WTC11 (cell line): Measurements from ENCODE around the gene RNF182. TPM values are rescaled to one million over a fixed set of nuclear protein-coding genes. Genes with fewer than 3 reads are reported as not detected.

Experiments
- ATAC-seq: fragments of 200-7000 bp; cut with Tn5 transposase; 2 replicates; pipeline ENCODE4 v1.10.0; 2021; ENCODE audit warnings: mild to moderate bottlenecking, moderate library complexity
- CTCF ChIA-PET: fragments of 300-600 bp; sonication (Branson Sonifier 250); formaldehyde crosslinking; loops from one replicate; lab custom pipeline; 2021; ENCODE audit warnings: antibody characterized with exemption; lab: Charles Lee
- POLR2A ChIA-PET: fragments of 350-600 bp; sonication (Branson Sonifier 250); formaldehyde crosslinking; loops from one replicate; lab custom pipeline; 2021; ENCODE audit warnings: antibody characterized with exemption; lab: Charles Lee
- DNase-seq: peaks from one replicate; pipeline ENCODE4 v3.0.0; 2021; ENCODE audit warnings: low spot score
- H3K27ac Mint-ChIP-seq: 2 replicates; pipeline ENCODE4 v1.8.0; 2021; ENCODE audit warnings: mixed read lengths
- H3K27me3 Mint-ChIP-seq: 2 replicates; pipeline ENCODE4 v1.8.0; 2021; ENCODE audit warnings: low read depth, mild to moderate bottlenecking, moderate library complexity, mixed read lengths
- H3K36me3 Mint-ChIP-seq: 2 replicates; pipeline ENCODE4 v1.8.0; 2021; ENCODE audit warnings: mixed read lengths
- H3K4me1 Mint-ChIP-seq: 2 replicates; pipeline ENCODE4 v1.8.0; 2022; ENCODE audit warnings: mixed read lengths
- H3K4me3 Mint-ChIP-seq: 2 replicates; pipeline ENCODE4 v1.8.0; 2021; ENCODE audit warnings: mild to moderate bottlenecking, moderate library complexity, mixed read lengths
- H3K9me3 Mint-ChIP-seq: 2 replicates; pipeline ENCODE4 v1.8.0; 2021; ENCODE audit warnings: mixed read lengths
- ESRRA ChIP-seq: sonication (generic); formaldehyde crosslinking; IDR thresholded peaks from 2 replicates; pipeline ENCODE4 v1.8.1; 2022; ENCODE audit warnings: mild to moderate bottlenecking, missing genetic modification reagents, borderline replicate concordance
- GRHL2 ChIP-seq: fragments of 250-450 bp; sonication (Bioruptor Pico); IDR thresholded peaks from 2 replicates; pipeline ENCODE4 v1.8.0; 2022; ENCODE audit warnings: mild to moderate bottlenecking, moderate library complexity; ENCODE audit not compliant: insufficient replicate concordance, severe bottlenecking
- HMGXB4 ChIP-seq: sonication (generic); formaldehyde crosslinking; IDR thresholded peaks from 2 replicates; pipeline ENCODE4 v1.8.1; 2023; ENCODE audit warnings: mild to moderate bottlenecking, moderate library complexity, missing genetic modification reagents
- JAZF1 ChIP-seq: fragments of 250-450 bp; sonication (Bioruptor Pico); IDR thresholded peaks from 2 replicates; pipeline ENCODE4 v1.9.0; 2021; ENCODE audit warnings: moderate library complexity, mild to moderate bottlenecking, inconsistent platforms
- JUN ChIP-seq: sonication (generic); formaldehyde crosslinking; IDR thresholded peaks from 2 replicates; pipeline ENCODE4 v1.8.0; 2023; ENCODE audit warnings: mild to moderate bottlenecking, missing genetic modification reagents
- KAT7 ChIP-seq: sonication (generic); formaldehyde crosslinking; IDR thresholded peaks from 2 replicates; pipeline ENCODE4 v1.8.1; 2023; ENCODE audit warnings: missing genetic modification reagents, mild to moderate bottlenecking, borderline replicate concordance
- MYBL2 ChIP-seq: sonication (generic); formaldehyde crosslinking; IDR thresholded peaks from 2 replicates; pipeline ENCODE4 v1.8.1; 2023; ENCODE audit warnings: mild to moderate bottlenecking, moderate library complexity, missing genetic modification reagents
- NFYB ChIP-seq: sonication (generic); formaldehyde crosslinking; conservative IDR thresholded peaks from 2 replicates; pipeline ENCODE4 v1.8.0; 2022; ENCODE audit warnings: low read depth, missing genetic modification reagents
- NR1H2 ChIP-seq: sonication (generic); formaldehyde crosslinking; IDR thresholded peaks from 2 replicates; pipeline ENCODE4 v1.9.0; 2021; ENCODE audit warnings: mild to moderate bottlenecking, moderate library complexity, missing genetic modification reagents
- PRDM15 ChIP-seq: sonication (generic); formaldehyde crosslinking; IDR thresholded peaks from 2 replicates; pipeline ENCODE4 v1.8.0; 2022; ENCODE audit warnings: missing genetic modification reagents
- PREB ChIP-seq: sonication (generic); formaldehyde crosslinking; IDR thresholded peaks from 2 replicates; pipeline ENCODE4 v1.8.1; 2022; ENCODE audit warnings: mild to moderate bottlenecking, missing genetic modification reagents, moderate library complexity, borderline replicate concordance
- PRRX2 ChIP-seq: fragments of 250-450 bp; sonication (Bioruptor Pico); IDR thresholded peaks from 2 replicates; pipeline ENCODE4 v1.8.0; 2021; ENCODE audit warnings: mild to moderate bottlenecking
- RELA ChIP-seq: sonication (generic); formaldehyde crosslinking; IDR thresholded peaks from 2 replicates; pipeline ENCODE4 v1.8.1; 2022; ENCODE audit warnings: missing genetic modification reagents, mild to moderate bottlenecking, borderline replicate concordance
- ZNF121 ChIP-seq: sonication (generic); formaldehyde crosslinking; IDR thresholded peaks from 2 replicates; pipeline ENCODE4 v1.8.0; 2023; ENCODE audit warnings: missing genetic modification reagents
- ZNF396 ChIP-seq: fragments of 250-450 bp; sonication (Bioruptor Pico); IDR thresholded peaks from 2 replicates; pipeline ENCODE4 v1.8.0; 2021; ENCODE audit warnings: mild to moderate bottlenecking, moderate library complexity, borderline replicate concordance
- ZNF423 ChIP-seq: fragments of 250-450 bp; sonication (Bioruptor Pico); IDR thresholded peaks from 2 replicates; pipeline ENCODE4 v2.1.2; 2022; ENCODE audit warnings: mild to moderate bottlenecking, moderate library complexity
- ZNF671 ChIP-seq: fragments of 250-450 bp; sonication (Bioruptor Pico); IDR thresholded peaks from 2 replicates; pipeline ENCODE4 v1.8.0; 2021; ENCODE audit warnings: mild to moderate bottlenecking
- total RNA-seq: library from RNA; stranded (reverse); gene quantifications from 3 replicates; pipeline ENCODE4 v1.2.3, GENCODE V29; 2021
- TF ChIP-seq, protein P1 (sequence below): sonication (generic); formaldehyde crosslinking; IDR thresholded peaks from 2 replicates; pipeline ENCODE4 v1.8.1; 2023; ENCODE audit warnings: mild to moderate bottlenecking, missing genetic modification reagents, moderate library complexity
- TF ChIP-seq, protein P2 (sequence below): fragments of 250-450 bp; sonication (Bioruptor Pico); IDR thresholded peaks from 2 replicates; pipeline ENCODE4 v1.9.0; 2021; ENCODE audit warnings: mild to moderate bottlenecking

The RNF182 gene
- total RNA-seq, 1 experiment from 2014 or later: 6.7 TPM

DNA sequence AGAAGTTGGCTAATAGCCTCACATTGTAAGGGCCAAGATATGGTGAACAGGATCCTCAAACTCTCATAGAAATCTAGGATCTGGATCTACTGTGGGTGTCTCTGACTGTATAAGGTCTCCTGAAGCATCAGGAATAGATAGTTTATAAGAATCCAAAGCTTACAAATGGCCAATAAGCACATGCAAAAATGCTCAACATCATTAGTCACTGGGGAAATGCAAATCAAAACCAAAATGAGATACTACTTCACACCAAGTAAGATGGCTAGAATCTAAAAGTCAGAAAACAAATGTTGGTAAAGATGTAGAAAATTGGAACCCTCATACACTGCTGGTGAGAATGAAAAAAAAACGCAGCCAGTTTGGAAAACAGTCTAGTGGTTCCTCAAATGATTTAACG is 14.3 kb upstream of the RNF182 start (continued):
- no peak for TF ChIP-seq PREB (CRISPR knock-in tag)

- H3K36me3 Mint-ChIP-seq: no peaks in the 10 kb centered on the region
- no peak for TF ChIP-seq ZNF671 (CRISPR knock-in tag)
- TF ChIP-seq ESRRA (CRISPR knock-in tag): no peak
- no peak for TF ChIP-seq ZNF423 (CRISPR knock-in tag)
- TF ChIP-seq PRDM15 (CRISPR knock-in tag): no peak
- TF ChIP-seq PRRX2 (CRISPR knock-in tag): no peak
- TF ChIP-seq GRHL2 (CRISPR knock-in tag): no peak
- TF ChIP-seq, protein P1, sequence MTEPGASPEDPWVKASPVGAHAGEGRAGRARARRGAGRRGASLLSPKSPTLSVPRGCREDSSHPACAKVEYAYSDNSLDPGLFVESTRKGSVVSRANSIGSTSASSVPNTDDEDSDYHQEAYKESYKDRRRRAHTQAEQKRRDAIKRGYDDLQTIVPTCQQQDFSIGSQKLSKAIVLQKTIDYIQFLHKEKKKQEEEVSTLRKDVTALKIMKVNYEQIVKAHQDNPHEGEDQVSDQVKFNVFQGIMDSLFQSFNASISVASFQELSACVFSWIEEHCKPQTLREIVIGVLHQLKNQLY (CRISPR knock-in tag): no peak
- TF ChIP-seq JAZF1 (CRISPR knock-in tag): no peak
- no peak for TF ChIP-seq RELA
- TF ChIP-seq JUN (CRISPR knock-in tag): no peak
- H3K27me3 Mint-ChIP-seq: peaks cover 20% of the 10 kb centered on the region
- DNase-seq (no peak), ATAC-seq (no peak)
- no peaks in the 10 kb centered on the region for H3K9me3 Mint-ChIP-seq
- ChIA-PET POLR2A (no interaction called here), CTCF (interaction anchor here (9.6 kb wide), 1 partner anchor 135 kb away, joined by 126 read pairs; no protein-coding TSS in a partner anchor)
- H3K4me3 Mint-ChIP-seq: no peak overlapping the region
- H3K4me1 Mint-ChIP-seq: peaks cover 16% of the 10 kb centered on the region
- no peak overlapping the region for H3K27ac Mint-ChIP-seq
Observed at GRCh38 chr6:13911337-13911736, 13.4 kb upstream of the RNF182 start.

DNA sequence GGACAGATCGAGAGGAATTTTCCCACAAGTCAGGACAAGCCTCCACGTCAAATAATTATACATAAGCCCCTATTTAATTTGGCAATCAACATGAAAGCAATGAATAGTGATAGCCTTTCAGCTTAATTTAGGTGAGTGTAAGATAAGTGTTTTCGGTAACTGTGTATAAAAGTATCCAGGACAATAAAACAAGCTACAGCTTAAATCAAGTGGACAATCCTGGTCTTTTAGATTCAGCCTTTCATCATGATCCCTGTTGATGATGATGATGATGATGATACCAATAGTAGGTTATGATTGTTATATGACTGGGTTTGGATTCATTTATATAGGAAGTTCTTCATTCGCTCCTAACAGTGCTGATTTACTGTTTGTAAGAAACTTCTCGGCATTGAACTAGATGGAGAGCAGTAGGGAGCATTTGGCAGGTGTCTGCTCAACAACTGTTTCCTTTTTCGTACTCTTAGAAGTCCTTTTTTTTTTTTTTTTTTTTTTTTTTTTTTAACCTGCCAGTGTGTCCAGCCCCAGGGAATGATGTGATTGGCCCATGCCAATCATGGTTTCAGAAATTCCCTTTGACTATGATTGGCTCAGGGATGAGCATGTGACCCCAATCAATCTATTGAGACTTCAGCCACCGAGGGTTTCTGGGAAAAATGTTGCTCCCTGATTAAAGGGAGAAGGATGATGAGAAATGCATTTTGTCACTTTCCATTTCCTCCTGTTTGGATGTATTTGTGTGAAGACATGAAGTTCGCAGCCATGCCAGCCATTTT is 11.3 kb upstream of the RNF182 start:
- CTCF ChIA-PET: interaction anchor here (1.0 to 9.6 kb wide), 6 partner anchors 11 to 154 kb away, joined by 3 to 126 read pairs (median 6); partner anchors contain the start of gene RNF182
- no peaks in the 10 kb centered on the region for H3K36me3 Mint-ChIP-seq
- POLR2A ChIA-PET: interaction anchor here (3.2 kb wide), 1 partner anchor 11 kb away, joined by 15 read pairs; the partner anchor contains the start of gene RNF182

GRCh38 chr6:13914351-13914750 is 10.4 kb upstream of the RNF182 start:
- CTCF ChIA-PET: interaction anchor here (1.0 to 9.6 kb wide), 5 partner anchors 10 to 153 kb away, joined by 4 to 126 read pairs (median 7); partner anchors contain the start of gene RNF182
- peaks cover 16% of the 10 kb centered on the region for H3K4me1 Mint-ChIP-seq
- no peaks in the 10 kb centered on the region for H3K9me3 Mint-ChIP-seq
- peaks cover 21% of the 10 kb centered on the region for H3K27me3 Mint-ChIP-seq
- H3K4me3 Mint-ChIP-seq: peak overlapping the region; percentile 11; the same call in 1 of the 2 replicates
- no peak for ATAC-seq
- H3K36me3 Mint-ChIP-seq: no peaks in the 10 kb centered on the region
- POLR2A ChIA-PET: interaction anchor here (0.6 to 3.2 kb wide), 2 partner anchors 10 to 231 kb away, joined by 4 to 15 read pairs; partner anchors contain the start of gene RNF182
- no peak for DNase-seq
- TF ChIP-seq ZNF396 (CRISPR knock-in tag) (no peak), KAT7 (CRISPR knock-in tag) (no peak), MYBL2 (CRISPR knock-in tag) (no peak), HMGXB4 (no peak)
- TF ChIP-seq, protein P2, sequence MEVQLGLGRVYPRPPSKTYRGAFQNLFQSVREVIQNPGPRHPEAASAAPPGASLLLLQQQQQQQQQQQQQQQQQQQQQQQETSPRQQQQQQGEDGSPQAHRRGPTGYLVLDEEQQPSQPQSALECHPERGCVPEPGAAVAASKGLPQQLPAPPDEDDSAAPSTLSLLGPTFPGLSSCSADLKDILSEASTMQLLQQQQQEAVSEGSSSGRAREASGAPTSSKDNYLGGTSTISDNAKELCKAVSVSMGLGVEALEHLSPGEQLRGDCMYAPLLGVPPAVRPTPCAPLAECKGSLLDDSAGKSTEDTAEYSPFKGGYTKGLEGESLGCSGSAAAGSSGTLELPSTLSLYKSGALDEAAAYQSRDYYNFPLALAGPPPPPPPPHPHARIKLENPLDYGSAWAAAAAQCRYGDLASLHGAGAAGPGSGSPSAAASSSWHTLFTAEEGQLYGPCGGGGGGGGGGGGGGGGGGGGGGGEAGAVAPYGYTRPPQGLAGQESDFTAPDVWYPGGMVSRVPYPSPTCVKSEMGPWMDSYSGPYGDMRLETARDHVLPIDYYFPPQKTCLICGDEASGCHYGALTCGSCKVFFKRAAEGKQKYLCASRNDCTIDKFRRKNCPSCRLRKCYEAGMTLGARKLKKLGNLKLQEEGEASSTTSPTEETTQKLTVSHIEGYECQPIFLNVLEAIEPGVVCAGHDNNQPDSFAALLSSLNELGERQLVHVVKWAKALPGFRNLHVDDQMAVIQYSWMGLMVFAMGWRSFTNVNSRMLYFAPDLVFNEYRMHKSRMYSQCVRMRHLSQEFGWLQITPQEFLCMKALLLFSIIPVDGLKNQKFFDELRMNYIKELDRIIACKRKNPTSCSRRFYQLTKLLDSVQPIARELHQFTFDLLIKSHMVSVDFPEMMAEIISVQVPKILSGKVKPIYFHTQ (CRISPR knock-in tag): no peak
- no peak overlapping the region for H3K27ac Mint-ChIP-seq

More for the DNA sequence above, 11.3 kb upstream of the RNF182 start:
- Mint-ChIP-seq H3K27me3 (peaks cover 21% of the 10 kb centered on the region), H3K27ac (no peak overlapping the region), H3K4me3 (no peak overlapping the region), H3K9me3 (no peaks in the 10 kb centered on the region), H3K4me1 (peaks cover 16% of the 10 kb centered on the region)
- ATAC-seq (no peak), DNase-seq (no peak)
- TF ChIP-seq NR1H2: no peak
- no peak for TF ChIP-seq ZNF121
- peak; percentile 56; the same call in 1 of the 2 replicates for TF ChIP-seq NFYB
